ENCODE measurements around the gene TMEM219. TPM values are rescaled to one million over a fixed set of nuclear protein-coding genes. Genes with fewer than 3 reads are reported as not detected.

Gene TMEM219
- total RNA-seq, 1 donor, result 75.1 TPM

DNA sequence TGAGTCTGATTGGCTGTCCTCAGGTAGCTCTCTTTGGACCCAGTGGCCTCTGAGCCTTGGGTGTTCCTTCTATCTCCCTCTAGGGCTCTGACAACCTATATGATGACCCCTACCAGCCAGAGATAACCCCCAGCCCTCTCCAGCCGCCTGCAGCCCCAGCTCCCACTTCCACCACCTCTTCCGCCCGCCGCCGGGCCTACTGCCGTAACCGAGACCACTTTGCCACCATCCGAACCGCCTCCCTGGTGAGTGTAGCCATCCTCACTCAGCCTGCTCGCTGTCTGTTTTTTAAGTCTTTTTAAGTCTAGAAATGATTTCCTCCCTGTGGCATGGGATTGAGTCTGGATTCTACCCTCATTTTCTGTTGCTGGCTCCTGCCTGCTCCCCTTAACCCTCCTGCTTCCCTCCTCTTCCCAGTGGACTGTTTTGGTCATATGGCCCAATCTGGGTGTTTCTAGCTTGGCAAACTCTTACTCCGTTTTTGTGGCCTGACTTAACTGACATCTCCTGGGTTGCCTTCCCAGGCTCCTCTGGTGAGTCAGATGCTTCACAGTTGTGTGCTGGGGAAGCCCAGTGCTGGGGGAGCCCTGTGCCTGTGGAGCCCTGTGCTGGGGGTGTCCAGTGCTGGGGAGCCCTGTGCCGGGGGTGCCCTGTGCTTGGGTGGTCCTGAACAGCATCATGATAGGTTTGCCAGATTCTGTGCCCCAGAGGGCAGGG is 21.7 kb downstream of the TMEM219 start:
- H3K4me3 ChIP-seq (ENCODE audit: low read depth, low read length), result no peak overlapping the region
- DNase-seq (ENCODE audit: low read depth), result no peak
- TF ChIP-seq, protein P1, sequence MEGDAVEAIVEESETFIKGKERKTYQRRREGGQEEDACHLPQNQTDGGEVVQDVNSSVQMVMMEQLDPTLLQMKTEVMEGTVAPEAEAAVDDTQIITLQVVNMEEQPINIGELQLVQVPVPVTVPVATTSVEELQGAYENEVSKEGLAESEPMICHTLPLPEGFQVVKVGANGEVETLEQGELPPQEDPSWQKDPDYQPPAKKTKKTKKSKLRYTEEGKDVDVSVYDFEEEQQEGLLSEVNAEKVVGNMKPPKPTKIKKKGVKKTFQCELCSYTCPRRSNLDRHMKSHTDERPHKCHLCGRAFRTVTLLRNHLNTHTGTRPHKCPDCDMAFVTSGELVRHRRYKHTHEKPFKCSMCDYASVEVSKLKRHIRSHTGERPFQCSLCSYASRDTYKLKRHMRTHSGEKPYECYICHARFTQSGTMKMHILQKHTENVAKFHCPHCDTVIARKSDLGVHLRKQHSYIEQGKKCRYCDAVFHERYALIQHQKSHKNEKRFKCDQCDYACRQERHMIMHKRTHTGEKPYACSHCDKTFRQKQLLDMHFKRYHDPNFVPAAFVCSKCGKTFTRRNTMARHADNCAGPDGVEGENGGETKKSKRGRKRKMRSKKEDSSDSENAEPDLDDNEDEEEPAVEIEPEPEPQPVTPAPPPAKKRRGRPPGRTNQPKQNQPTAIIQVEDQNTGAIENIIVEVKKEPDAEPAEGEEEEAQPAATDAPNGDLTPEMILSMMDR (IDR thresholded peaks at IDR 0.05; ENCODE audit: insufficient read depth, low read depth, low read length), result no peak

DNA sequence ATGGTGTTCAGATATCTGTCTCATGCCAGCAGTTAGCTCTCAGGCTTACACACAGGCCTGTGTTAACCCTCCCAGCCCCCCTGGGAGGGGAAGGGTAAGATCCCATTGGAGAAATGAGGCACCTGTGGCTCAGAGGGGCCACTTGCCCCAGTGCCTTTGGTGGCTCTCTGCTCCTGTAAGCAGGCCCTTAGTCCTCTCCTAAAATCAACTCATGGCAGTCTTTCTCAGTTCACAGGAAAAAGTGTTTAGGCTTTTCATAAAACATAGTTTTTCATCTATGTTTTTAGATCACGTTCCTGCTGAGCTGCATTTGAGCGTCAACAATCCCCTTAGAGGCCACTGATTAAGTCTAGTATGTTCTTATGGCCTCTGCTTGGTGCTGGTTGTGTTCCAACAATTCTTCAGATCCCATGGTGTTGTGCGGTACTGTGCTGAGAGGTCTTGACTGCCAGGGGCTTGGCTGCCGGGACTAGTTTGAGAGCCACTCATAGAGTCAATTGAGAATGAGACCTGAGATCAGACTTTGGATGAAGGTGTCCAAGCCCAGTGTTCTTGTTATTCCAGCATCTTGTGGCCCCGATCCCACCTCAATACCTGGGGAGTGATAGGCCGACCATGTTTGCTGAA is 22.4 kb downstream of the TMEM219 start:
- TF ChIP-seq, protein P1 (IDR thresholded peaks at IDR 0.05; ENCODE audit: insufficient read depth, low read depth, low read length), result no peak
- H3K4me3 ChIP-seq (ENCODE audit: low read depth, low read length), result no peak overlapping the region
- DNase-seq (ENCODE audit: low read depth), result no peak

DNA sequence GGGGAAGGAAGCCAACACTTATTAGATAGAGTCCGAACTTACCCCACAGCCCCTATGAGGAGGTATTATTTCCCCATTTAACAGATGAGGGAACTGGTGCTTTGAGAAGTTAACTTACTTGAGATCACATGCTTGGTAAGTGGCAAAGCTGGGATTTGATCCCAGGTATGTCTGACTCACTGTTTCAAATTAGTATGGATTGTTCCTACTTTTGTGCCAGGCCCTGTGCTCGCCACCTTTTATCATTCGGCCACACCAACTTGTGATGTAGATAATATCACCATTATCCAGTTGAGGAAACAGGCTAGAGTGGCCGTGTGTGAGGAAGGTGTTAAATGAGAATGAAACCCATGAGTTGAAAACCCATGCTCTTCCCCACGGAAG is 22.9 kb downstream of the TMEM219 start:
- TF ChIP-seq, protein P1 (IDR thresholded peaks at IDR 0.05; ENCODE audit: insufficient read depth, low read depth, low read length), result no peak
- no peak for DNase-seq (ENCODE audit: low read depth)
- H3K4me3 ChIP-seq (ENCODE audit: low read depth, low read length), result no peak overlapping the region

- DNase-seq (ENCODE audit: low read depth), result no peak
- H3K4me3 ChIP-seq (ENCODE audit: low read depth, low read length), result no peak overlapping the region
- TF ChIP-seq, protein P1 (IDR thresholded peaks at IDR 0.05; ENCODE audit: insufficient read depth, low read depth, low read length), result no peak
Observed at GRCh38 chr16:29985271-29985811, 23.5 kb downstream of the TMEM219 start.

DNA sequence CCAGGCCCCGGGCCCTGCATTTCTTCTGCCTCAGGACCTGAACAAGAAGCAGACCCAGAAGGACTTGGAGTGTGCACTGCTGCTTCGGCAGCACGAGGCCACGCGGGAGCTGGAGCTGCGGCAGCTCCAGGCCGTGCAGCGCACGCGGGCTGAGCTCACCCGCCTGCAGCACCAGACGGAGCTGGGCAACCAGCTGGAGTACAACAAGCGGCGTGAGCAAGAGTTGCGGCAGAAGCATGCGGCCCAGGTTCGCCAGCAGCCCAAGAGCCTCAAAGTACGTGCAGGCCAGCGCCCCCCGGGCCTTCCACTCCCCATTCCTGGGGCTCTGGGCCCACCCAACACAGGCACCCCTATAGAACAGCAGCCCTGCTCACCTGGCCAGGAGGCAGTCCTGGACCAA is 24.4 kb downstream of the TMEM219 start:
- TF ChIP-seq, protein P1 (IDR thresholded peaks at IDR 0.05; ENCODE audit: insufficient read depth, low read depth, low read length), result no peak
- no peak for DNase-seq (ENCODE audit: low read depth)
- no peak overlapping the region for H3K4me3 ChIP-seq (ENCODE audit: low read depth, low read length)

DNA sequence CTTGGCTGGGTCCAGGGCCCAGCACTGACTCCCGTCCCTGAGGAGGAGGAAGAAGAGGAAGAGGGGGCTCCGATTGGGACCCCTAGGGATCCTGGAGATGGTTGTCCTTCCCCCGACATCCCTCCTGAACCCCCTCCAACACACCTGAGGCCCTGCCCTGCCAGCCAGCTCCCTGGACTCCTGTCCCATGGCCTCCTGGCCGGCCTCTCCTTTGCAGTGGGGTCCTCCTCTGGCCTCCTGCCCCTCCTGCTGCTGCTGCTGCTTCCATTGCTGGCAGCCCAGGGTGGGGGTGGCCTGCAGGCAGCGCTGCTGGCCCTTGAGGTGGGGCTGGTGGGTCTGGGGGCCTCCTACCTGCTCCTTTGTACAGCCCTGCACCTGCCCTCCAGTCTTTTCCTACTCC is 25.1 kb downstream of the TMEM219 start:
- no peak for DNase-seq (ENCODE audit: low read depth)
- TF ChIP-seq, protein P1 (IDR thresholded peaks at IDR 0.05; ENCODE audit: insufficient read depth, low read depth, low read length), result no peak
- no peak overlapping the region for H3K4me3 ChIP-seq (ENCODE audit: low read depth, low read length)

Measured in fibroblast of villous mesenchyme (primary cell).